Measurements from ENCODE around the gene GSAP.

Gene GSAP

GRCh38 chr7:77262316-77262715 lies 153.8 kb downstream of the GSAP start:
- no peak overlapping the region for H3K4me3 ChIP-seq (ENCODE audit: low read length)
- TF ChIP-seq CTCF (conservative IDR thresholded peaks at IDR 0.05; ENCODE audit: low read depth, low read length), result no peak
- no peak for DNase-seq (ENCODE audit: low read depth)

All from retinal pigment epithelial cell (primary cell).